GM19463 (cell line): ENCODE measurements around the gene NRXN3.

ENCODE experiments used
- ATAC-seq: cut with Tn5 transposase; IDR thresholded peaks from one replicate; pipeline ENCODE4 v1.9.1; 2021; ENCODE audit warnings: mild to moderate bottlenecking, moderate library complexity; ENCODE audit not compliant: unreplicated experiment

The NRXN3 gene

GRCh38 chr14:79175671-79176070 lies 1005.5 kb downstream of the NRXN3 start:
- no peak for ATAC-seq

- no peak for ATAC-seq
Measured at GRCh38 chr14:79177106-79177505, 1006.9 kb downstream of the NRXN3 start.

- ATAC-seq = no peak
Measured at GRCh38 chr14:79178719-79179118, 1008.5 kb downstream of the NRXN3 start.

GRCh38 chr14:79179985-79180384 lies 1009.8 kb downstream of the NRXN3 start:
- no peak for ATAC-seq

- ATAC-seq = no peak
Measured at GRCh38 chr14:79180656-79181055, 1010.5 kb downstream of the NRXN3 start.

- no peak for ATAC-seq
Measured at GRCh38 chr14:79186523-79186922, 1016.4 kb downstream of the NRXN3 start.

- ATAC-seq = no peak
Measured at GRCh38 chr14:79193689-79194477, 1023.7 kb downstream of the NRXN3 start.

- no peak for ATAC-seq
Measured at GRCh38 chr14:79196216-79196615, 1026.0 kb downstream of the NRXN3 start.

- no peak for ATAC-seq
Measured at GRCh38 chr14:79197516-79197915, 1027.3 kb downstream of the NRXN3 start.

GRCh38 chr14:79199217-79199616 lies 1029.0 kb downstream of the NRXN3 start:
- no peak for ATAC-seq

GRCh38 chr14:79201564-79202207 lies 1031.5 kb downstream of the NRXN3 start:
- ATAC-seq = no peak

- no peak for ATAC-seq
Measured at GRCh38 chr14:79204591-79204990, 1034.4 kb downstream of the NRXN3 start.

GRCh38 chr14:79209418-79209817 lies 1039.2 kb downstream of the NRXN3 start:
- ATAC-seq = no peak

- no peak for ATAC-seq
Measured at GRCh38 chr14:79225815-79226214, 1055.6 kb downstream of the NRXN3 start.

GRCh38 chr14:79229383-79229909 lies 1059.3 kb downstream of the NRXN3 start:
- no peak for ATAC-seq

- no peak for ATAC-seq
Measured at GRCh38 chr14:79242666-79243065, 1072.5 kb downstream of the NRXN3 start.

- no peak for ATAC-seq
Measured at GRCh38 chr14:79246173-79246572, 1076.0 kb downstream of the NRXN3 start.

GRCh38 chr14:79248126-79248525 lies 1078.0 kb downstream of the NRXN3 start:
- no peak for ATAC-seq

GRCh38 chr14:79248771-79249170 lies 1078.6 kb downstream of the NRXN3 start:
- no peak for ATAC-seq

GRCh38 chr14:79251278-79251677 lies 1081.1 kb downstream of the NRXN3 start:
- no peak for ATAC-seq

GRCh38 chr14:79253576-79253975 lies 1083.4 kb downstream of the NRXN3 start:
- ATAC-seq = no peak

- ATAC-seq = no peak
Measured at GRCh38 chr14:79254069-79254775, 1084.0 kb downstream of the NRXN3 start.
